GM21515 (cell line): ENCODE data around the gene ULK3.
A peak's percentile ranks its signal among the peaks of the same experiment; 100 is the strongest.

Experiments
- ATAC-seq: cut with Tn5 transposase; IDR thresholded peaks from one replicate; pipeline ENCODE4 v1.9.1; 2021; ENCODE audit not compliant: unreplicated experiment

ULK3 gene

GRCh38 chr15:74787251-74788041 is 55.5 kb downstream of the ULK3 start:
- ATAC-seq = peak; percentile 38

- ATAC-seq = no peak
These were observed 56.3 kb downstream of the ULK3 start for GRCh38 chr15:74786551-74787165.
